Measurements from ENCODE around the gene SORL1.
"Not testable (repeated sequence)": the region's sequence is repeated elsewhere in the genome, so short reads cannot be mapped to it uniquely, and the experiment has no call there.

SORL1 gene

GRCh38 chr11:121451986-121452608 lies at the start of gene SORL1:
TSS of gene SORL1 (plus strand) at chr11:121452314. CDS start at chr11:121452332, 18 bp downstream.
- FAIRE-seq, result no peak

- no peak for FAIRE-seq
Observed at GRCh38 chr11:121405646-121406045, 46.5 kb upstream of the SORL1 start.

GRCh38 chr11:121406291-121406690 lies 45.8 kb upstream of the SORL1 start:
- FAIRE-seq, result no peak

GRCh38 chr11:121408830-121409229 lies 43.3 kb upstream of the SORL1 start:
- FAIRE-seq, result no peak

GRCh38 chr11:121410041-121410440 lies 42.1 kb upstream of the SORL1 start:
- FAIRE-seq, result not testable (repeated sequence)

GRCh38 chr11:121411330-121411729 lies 40.8 kb upstream of the SORL1 start:
- FAIRE-seq, result not testable (repeated sequence)

- FAIRE-seq, result no peak
Observed at GRCh38 chr11:121412000-121412587, 40.0 kb upstream of the SORL1 start.

GRCh38 chr11:121412711-121413415 lies 39.3 kb upstream of the SORL1 start:
- no peak for FAIRE-seq

- FAIRE-seq, result no peak
Observed at GRCh38 chr11:121414141-121414913, 37.8 kb upstream of the SORL1 start.

GRCh38 chr11:121415856-121416255 lies 36.3 kb upstream of the SORL1 start:
- FAIRE-seq, result no peak

GRCh38 chr11:121417055-121417551 lies 35.0 kb upstream of the SORL1 start:
- FAIRE-seq, result no peak

GRCh38 chr11:121417607-121418006 lies 34.5 kb upstream of the SORL1 start:
- FAIRE-seq, result no peak

- no peak for FAIRE-seq
Observed at GRCh38 chr11:121418625-121419114, 33.4 kb upstream of the SORL1 start.

- FAIRE-seq, result no peak
Observed at GRCh38 chr11:121419836-121420235, 32.3 kb upstream of the SORL1 start.

- no peak for FAIRE-seq
Observed at GRCh38 chr11:121420398-121420797, 31.7 kb upstream of the SORL1 start.

- no peak for FAIRE-seq
Observed at GRCh38 chr11:121421149-121421901, 30.8 kb upstream of the SORL1 start.

- no peak for FAIRE-seq
Observed at GRCh38 chr11:121422675-121423074, 29.4 kb upstream of the SORL1 start.

GRCh38 chr11:121425828-121426227 lies 26.3 kb upstream of the SORL1 start:
- FAIRE-seq, result no peak

- no peak for FAIRE-seq
Observed at GRCh38 chr11:121426476-121427399, 25.4 kb upstream of the SORL1 start.

GRCh38 chr11:121427400-121427744 lies 24.7 kb upstream of the SORL1 start:
- FAIRE-seq, result no peak

- no peak for FAIRE-seq
Observed at GRCh38 chr11:121429556-121429955, 22.6 kb upstream of the SORL1 start.
